Activated T-cell treated with anti-CD3 and anti-CD28 coated beads for 48 hours (primary cell): ENCODE data around the gene PLCD4.

Experiments
- DNase-seq: peaks from one replicate; pipeline ENCODE4 v3.0.0-alpha.2; 2020; ENCODE audit warnings: low read depth

The PLCD4 gene

GRCh38 chr2:218607436-218608115, at the start of gene PLCD4:
Gene PLCD4, plus strand, starts transcription at chr2:218607899. Its CDS starts 7,841 bp downstream, at chr2:218615740.
- no peak for DNase-seq

GRCh38 chr2:218557941-218558340, 49.8 kb upstream of the PLCD4 start:
- no peak for DNase-seq

DNA sequence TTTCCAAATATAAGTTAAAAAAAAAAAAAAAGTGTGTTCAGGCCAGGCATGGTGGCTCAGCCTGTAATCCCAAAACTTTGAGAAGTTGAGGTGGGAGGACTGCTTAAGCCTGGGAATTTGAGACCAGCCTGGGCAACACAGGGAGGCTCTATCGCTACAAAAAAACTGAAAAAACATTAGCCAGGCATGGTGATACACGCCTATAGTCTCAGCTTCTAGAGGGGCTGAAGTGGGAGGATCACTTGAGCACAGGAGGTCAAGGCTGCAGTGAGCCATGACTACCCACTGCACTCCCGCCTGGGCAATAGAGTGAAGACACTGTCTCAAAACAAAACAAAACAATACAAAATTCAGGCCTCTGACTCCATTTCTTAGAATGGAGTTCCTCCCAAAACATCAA, 48.7 kb upstream of the PLCD4 start:
- DNase-seq = no peak

DNA sequence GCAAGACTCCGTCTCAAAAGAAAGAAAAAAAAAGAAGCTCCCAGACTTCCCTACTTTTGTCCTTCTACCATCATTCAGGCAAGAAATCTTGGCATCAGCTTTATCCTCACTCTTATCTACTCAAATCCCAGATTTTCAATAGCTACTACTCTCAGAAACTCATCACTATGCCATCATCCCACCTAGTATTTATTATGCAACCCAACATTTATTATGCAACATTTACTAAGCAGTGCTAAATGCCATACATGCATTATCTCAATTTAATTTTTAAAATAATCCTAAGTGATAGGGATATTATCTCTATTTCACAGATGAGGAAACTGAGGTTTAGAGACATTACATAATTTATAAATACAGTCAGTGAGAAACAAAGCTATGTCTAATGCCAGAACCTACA, 43.6 kb upstream of the PLCD4 start:
- DNase-seq = no peak

DNA sequence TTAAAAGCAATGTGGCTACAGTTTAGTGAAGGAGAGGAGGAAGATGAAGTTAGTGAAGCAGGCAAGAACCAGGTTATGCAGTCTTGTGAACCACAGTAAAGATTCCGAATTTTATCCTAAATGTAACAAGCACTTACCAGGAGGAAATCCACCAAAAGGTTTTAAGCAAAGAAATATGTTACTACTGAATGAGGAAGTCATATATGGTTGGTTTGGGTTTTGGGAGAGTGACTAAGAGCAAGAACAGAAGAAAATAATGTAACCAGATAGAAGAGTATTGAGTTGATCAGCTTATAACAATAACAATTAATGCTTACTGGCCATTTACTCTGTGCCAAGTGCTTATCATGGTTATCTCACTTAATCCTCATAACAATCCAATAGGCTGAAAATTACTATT, 41.4 kb upstream of the PLCD4 start:
- no peak for DNase-seq

- no peak for DNase-seq
Observed at GRCh38 chr2:218567797-218568189, 39.9 kb upstream of the PLCD4 start.

DNA sequence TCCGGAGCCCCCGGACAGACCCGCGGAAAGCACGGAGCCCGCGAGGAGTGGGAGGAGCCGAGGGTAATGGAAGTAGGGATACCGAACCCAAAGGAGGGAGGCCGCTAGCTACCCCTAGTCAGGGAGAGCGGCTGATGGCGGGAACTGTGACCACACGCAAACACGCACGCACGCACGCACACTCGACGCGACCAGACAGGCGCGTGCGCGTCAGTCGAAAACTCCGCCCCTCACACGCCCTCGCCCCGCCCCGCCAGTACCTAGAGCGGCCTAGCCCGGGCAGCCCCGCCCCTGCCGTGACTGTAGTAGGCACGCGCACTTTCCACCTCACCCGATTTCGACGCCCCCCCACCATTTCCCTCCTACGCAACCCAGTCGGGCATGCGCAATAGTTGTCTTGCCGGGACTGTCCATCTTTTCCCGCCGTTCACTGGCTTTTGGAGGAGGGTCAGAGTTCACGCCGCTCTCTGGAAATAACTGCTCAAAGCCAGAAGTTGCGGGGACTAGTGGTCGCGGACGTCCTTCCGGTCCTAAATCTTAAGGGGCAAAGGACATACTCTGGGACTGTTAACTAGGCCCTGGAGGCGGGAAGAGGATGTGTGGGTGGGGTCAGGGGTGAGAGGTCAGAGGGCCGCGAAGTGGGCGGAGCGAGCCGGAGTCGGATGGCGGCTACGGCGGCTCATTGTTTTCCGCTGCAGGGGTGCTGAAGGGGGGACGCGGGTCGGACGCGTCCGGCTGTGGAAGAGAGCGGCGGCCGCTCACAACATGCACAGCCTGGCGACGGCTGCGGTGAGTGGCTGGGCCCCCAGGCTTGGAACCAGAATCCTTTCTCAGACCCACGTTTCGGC, 39.3 kb upstream of the PLCD4 start, which contains the start of the genes CNOT9 and USP37:
Gene CNOT9 (plus strand): TSS at position 650 of the 848 bp plus-strand sequence. CDS start 116 bp downstream, at position 766.
Gene USP37 (minus strand): TSS at position 162 of the 848 bp plus-strand sequence. CDS start 9,698 bp downstream, outside the sequence.
- peak; percentile 100 for DNase-seq

DNA sequence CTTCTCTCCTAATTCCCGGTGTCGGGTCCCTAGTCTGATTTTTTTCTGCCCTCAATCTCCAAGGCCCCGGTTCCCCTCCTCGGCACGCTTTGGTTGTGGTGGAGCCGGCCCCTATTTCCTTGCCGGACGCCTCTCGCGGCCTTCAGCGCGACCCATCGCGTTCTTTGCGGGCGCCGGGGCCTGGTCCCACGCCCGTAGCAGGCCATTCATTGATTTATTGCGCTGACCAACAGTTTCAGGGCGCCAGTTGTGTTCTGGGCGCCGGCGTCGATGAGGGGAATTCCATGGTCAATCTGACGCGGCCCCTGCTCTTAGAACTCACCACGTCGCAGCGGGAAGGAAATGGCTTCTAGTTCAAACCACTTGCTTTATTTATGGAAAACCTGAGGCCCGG, 38.7 kb upstream of the PLCD4 start:
- peak; percentile 55 for DNase-seq

DNA sequence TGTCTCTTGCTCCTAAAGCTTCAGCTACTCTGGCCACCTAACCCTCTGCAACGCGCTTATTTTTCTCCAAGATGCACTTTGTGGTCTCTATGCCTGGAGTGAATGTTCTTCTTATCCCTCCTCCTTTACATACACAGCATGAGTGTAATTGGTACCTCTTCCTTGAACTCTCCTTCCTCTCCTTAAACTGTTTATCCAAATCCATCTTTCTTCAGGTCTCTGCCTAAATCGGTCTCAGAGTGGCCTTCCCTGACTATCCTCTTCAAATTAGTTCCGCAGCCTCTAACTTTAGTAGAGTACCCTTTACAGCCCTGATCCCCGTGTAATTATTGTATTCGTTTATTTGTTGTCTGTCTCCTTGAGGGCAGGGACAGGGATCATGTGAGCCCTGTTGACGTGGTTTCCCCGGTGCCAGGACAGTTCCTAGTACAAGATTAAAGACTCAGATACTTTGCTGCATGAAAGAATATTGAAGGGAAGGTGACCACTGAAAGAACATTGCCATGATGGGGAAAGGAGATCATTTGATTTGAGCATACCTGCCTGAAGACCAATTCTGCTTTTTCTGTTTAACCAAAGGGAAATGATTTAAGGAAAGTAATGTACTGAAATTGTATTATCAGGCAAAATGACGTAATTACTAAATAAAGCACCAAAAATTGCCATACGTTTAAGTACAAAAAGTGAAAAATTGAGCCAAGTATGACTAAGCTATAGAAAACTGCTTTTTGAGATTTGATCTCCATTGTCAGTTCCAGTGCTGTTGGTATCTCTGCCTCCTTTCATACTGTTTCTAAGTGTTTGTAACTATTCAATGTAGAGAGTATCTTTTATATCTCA, 37.8 kb upstream of the PLCD4 start:
- no peak for DNase-seq

DNA sequence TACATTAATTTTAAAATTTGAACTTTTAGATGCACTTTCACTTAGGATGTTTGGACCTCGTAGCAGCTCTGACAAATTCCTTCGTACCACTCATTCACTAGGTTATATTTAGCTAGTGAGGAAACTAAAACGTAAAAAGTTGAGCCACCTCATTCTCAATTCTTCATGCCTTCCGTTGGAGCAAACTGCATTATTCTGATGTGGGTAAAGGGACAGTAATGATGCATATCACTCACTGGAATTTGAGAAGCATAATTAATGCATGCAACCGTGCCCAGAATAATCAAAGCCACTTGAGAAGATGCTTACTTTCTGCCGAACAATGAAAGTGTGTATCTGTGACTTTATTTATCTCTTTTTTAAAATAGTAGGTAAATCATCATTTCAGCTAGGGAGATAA, 36.8 kb upstream of the PLCD4 start:
- no peak for DNase-seq

DNA sequence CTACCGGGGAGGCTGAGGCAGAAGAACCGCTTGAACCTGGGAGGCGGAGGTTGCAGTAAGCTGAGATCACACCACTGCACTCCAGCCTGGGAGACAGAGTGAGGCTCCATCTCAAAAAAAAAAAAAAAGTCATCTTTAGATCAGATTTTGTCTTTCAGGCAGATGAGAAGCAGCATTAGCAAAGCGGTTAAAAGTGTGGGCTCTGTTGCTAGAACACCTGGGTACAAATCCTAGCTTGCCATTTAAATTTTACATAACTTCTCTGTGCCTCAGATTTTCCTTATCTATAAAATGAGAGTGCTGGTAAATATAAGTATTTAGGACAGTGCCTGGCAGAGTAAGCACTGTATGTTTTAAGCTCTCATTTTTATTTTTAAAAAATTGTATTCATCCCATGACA, 30.8 kb upstream of the PLCD4 start:
- no peak for DNase-seq

GRCh38 chr2:218577482-218578220, 30.0 kb upstream of the PLCD4 start:
- DNase-seq = no peak

DNA sequence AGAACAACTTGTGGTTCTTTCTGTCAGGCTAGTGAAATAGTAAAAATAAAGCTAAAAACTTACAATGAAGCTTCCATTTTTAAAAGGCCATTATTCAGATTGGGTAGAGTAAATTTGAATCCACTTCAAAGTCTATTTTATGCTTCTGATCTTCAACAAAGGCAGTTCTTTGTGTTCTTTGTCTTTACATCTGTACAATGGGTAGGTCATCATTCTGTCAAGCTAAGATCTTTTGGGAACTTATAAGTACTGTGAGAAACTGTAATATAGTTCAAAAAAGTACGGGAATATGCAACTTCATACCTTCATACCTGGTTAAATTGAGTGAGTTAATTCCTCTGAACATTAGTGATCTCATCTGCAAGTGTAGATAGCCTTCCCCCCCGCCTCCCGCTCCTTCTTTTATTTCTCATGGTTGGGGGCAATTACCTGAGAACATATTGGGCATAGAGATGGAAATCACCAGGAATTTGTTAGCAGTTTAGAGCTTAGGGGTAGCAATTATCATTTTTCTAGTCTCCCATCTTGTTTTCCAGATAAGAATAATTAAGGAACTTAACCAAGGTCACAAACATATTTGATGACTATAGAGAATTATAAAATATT, 29.3 kb upstream of the PLCD4 start:
- DNase-seq = no peak

DNA sequence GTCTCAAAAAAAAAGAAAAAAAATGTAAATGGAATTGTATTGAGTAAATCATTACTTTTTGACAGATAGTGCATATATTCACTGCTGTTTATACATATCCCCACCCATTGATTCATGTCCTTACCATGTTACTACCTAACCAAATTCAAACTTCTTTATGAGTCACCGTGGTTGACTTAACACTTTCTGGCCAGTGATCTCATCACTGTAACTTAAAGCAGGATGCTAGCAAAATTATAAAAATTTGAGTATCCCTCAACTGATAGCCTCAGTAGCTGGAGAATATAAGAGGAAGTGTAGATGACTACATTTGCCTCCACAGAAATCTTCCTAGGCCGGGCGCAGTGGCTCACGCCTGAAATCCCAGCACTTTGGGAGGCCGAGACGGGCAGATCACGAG, 25.6 kb upstream of the PLCD4 start:
- no peak for DNase-seq

DNA sequence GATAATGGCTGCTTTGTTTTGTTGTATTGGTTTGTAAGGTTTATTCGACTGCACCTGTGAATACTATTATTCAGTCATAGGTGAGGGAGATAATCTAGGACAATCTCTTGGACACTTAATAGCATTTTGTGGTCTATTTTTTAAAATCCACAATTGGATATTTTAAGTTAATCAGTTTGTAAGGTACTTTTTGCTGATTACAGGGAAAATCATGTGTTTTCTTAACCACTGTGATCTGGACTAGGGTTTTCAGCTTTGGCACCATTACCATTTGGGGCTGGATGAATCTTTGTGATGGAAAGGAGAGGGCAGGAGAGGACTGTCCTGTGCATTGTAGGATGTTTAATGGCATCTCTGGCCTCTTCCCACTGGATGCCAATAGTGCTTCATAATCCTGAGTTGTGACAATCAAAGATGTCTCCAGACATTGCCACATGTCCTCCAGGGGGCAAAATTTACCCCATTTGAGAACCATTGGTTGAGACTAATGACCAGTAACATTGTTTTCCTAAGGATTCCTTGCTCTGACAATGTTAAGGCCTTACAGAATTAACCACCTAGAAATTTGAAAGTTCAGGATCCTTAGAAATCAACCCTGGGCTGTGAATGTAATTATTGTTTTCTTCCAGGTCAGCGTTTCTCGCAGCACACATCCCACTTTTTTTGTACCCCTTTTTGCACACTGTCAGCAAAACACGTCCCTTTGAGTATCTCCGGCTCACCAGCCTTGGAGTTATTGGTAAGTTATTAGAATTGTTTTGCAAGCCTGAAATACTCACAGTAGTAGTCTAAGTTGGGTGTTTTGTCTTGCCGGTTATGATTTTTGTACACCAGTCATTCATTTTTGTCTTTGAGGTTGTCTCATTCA, 23.5 kb upstream of the PLCD4 start:
- no peak for DNase-seq

- no peak for DNase-seq
Observed at GRCh38 chr2:218585541-218585940, 22.2 kb upstream of the PLCD4 start.

DNA sequence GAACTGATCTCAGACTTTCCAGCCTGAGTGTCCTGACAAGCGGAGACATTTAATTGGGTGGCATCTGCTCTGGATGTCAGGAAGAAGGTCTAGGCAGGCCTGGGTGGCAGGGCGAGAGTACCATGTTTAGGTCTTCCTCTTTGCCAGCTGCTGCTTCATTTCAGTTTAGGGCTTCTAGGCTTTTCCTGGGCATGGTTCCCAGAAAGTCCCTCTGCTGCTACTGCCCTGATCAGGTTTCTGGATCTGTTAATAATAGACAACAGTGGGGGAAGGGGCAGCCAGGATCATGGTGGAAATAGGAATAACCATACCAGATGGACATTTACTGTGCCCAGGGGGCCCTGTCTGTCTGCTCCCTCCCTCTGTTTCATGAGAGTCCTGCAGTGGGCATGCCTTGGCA, 2.3 kb upstream of the PLCD4 start:
- DNase-seq = no peak

- no peak for DNase-seq
Observed at GRCh38 chr2:218615868-218616315, 8.2 kb downstream of the PLCD4 start.

GRCh38 chr2:218618102-218618860, 10.6 kb downstream of the PLCD4 start:
- no peak for DNase-seq
